HepG2 (cell line): ENCODE data around the gene TGFB2. TPM values are rescaled to one million over a fixed set of nuclear protein-coding genes. Genes with fewer than 3 reads are reported as not detected.

Experiments used
- ATAC-seq: fragments of 200-7000 bp; cut with Tn5 transposase; 3 replicates; pipeline ENCODE4 v1.9.1; 2020; ENCODE audit warnings: mild to moderate bottlenecking, moderate library complexity
- BruUV-seq: library from RNA; stranded (reverse); fragments of 400-500 nt; replicated peaks from 2 replicates; lab custom pipeline; 2021; lab: Mats Ljungman, UMichigan
- CTCF ChIA-PET: fragments of 300-600 bp; formaldehyde crosslinking; extraction: SDS; loops from one replicate; lab custom pipeline; 2021; ENCODE audit warnings: low total read pairs, inconsistent platforms, low intra/inter-chr PET ratio; lab: Yijun Ruan, JAX
- POLR2A ChIA-PET: fragments of 350-600 bp; sonication (Branson Sonifier 250); formaldehyde crosslinking; loops from one replicate; lab custom pipeline; 2020; ENCODE audit warnings: antibody characterized with exemption, inconsistent platforms; lab: Yijun Ruan, JAX
- DNase-seq: peaks from one replicate; pipeline ENCODE4 v3.0.0-alpha.2; 2015; ENCODE audit warnings: low spot score
- FAIRE-seq: peaks from 3 replicates; lab custom pipeline; 2011; peaks lifted over from hg19 to GRCh38; lab: Jason Lieb, UNC
- H2AFZ ChIP-seq: one replicate; pipeline ENCODE4 v1.6.1; 2011; ENCODE audit warnings: low read length, inconsistent platforms
- H3K27ac ChIP-seq: fragments of 300-600 bp; 3 replicates; pipeline ENCODE4 v1.8.0; 2011; ENCODE audit warnings: mixed run types, mild to moderate bottlenecking, mixed read lengths, low read length, inconsistent platforms; ENCODE audit not compliant: insufficient read depth; ENCODE audit errors: extremely low read length
- H3K27me3 ChIP-seq, 2 experiments: fragments of 200-600 bp in 1 of 2; 2 replicates in 1 of 2; 3 replicates in 1 of 2; pipeline versions ENCODE4 v1.6.0 to v1.8.0; 2011; ENCODE audit warnings: low read length in 2 of 2, mild to moderate bottlenecking in 2 of 2, moderate library complexity in 2 of 2, inconsistent platforms in 1 of 2; ENCODE audit not compliant: insufficient read depth in 2 of 2, control insufficient read depth in 1 of 2
- H3K36me3 ChIP-seq, 2 experiments: fragments of 200-600 bp in 1 of 2; replicated peaks in 1 of 2; 2 replicates in 1 of 2; 3 replicates in 1 of 2; pipeline versions ENCODE4 v1.5.1 to v1.8.0; 2011; ENCODE audit warnings: low read length in 2 of 2, inconsistent platforms in 1 of 2; ENCODE audit not compliant: insufficient read depth in 2 of 2, control insufficient read depth in 1 of 2
- H3K4me1 ChIP-seq: 2 replicates; pipeline ENCODE4 v1.5.1; 2012; ENCODE audit warnings: low read length, inconsistent platforms; ENCODE audit not compliant: insufficient read depth
- H3K4me2 ChIP-seq: 2 replicates; pipeline ENCODE4 v1.6.0; 2011; ENCODE audit warnings: low read depth, low read length, inconsistent platforms
- H3K4me3 ChIP-seq, 3 experiments: fragments of 200-600 bp in 1 of 3; sonication (generic), shearing (Covaris generic) in 1 of 3; replicated peaks in 1 of 3; 2 replicates each; pipeline ENCODE4 v1.5.1; 2011 to 2016; ENCODE audit warnings: low read length in 3 of 3, inconsistent platforms in 2 of 3, low read depth in 2 of 3, mild to moderate bottlenecking in 2 of 3, control low read depth in 1 of 3, mixed read lengths in 1 of 3; ENCODE audit not compliant: insufficient read depth in 1 of 3
- H3K79me2 ChIP-seq: one replicate; pipeline ENCODE4 v1.6.1; 2011; ENCODE audit warnings: low read length, inconsistent platforms; ENCODE audit not compliant: insufficient read depth
- H3K9ac ChIP-seq: 2 replicates; pipeline ENCODE4 v1.6.0; 2011; ENCODE audit warnings: mild to moderate bottlenecking, low read depth, low read length, inconsistent platforms; ENCODE audit not compliant: insufficient read depth
- H3K9me3 ChIP-seq: 2 replicates; pipeline ENCODE4 v1.5.1; 2012; ENCODE audit warnings: mild to moderate bottlenecking, low read length
- H4K20me1 ChIP-seq: 2 replicates; pipeline ENCODE4 v1.6.0; 2011; ENCODE audit warnings: inconsistent platforms, mild to moderate bottlenecking, low read length, moderate library complexity; ENCODE audit not compliant: insufficient read depth
- BHLHE40 ChIP-seq: IDR thresholded peaks from 2 replicates; pipeline ENCODE4 v1.6.1; 2011; ENCODE audit warnings: low read length, improper control_type of control experiment
- EP300 ChIP-seq, 3 experiments: sonication (generic) in 1 of 3; formaldehyde crosslinking in 1 of 3; IDR thresholded peaks; 2 replicates each; pipeline versions ENCODE4 v1.5.1 to v1.6.1; 2011 to 2020; ENCODE audit warnings: low read depth in 2 of 3, low read length in 2 of 3, borderline replicate concordance in 1 of 3, improper control_type of control experiment in 1 of 3, mild to moderate bottlenecking in 1 of 3, missing genetic modification reagents in 1 of 3, moderate library complexity in 1 of 3
- GATAD2A ChIP-seq: IDR thresholded peaks from 2 replicates; pipeline ENCODE4 v1.6.1; 2016
- IKZF5 ChIP-seq: IDR thresholded peaks from 2 replicates; pipeline ENCODE4 v1.6.1; 2018; ENCODE audit warnings: missing genetic modification reagents, mild to moderate bottlenecking, missing compliant biosample characterization
- ISL2 ChIP-seq: sonication (generic); formaldehyde crosslinking; IDR thresholded peaks from 2 replicates; pipeline ENCODE4 v1.5.0; 2020; ENCODE audit warnings: missing genetic modification reagents
- MAFG ChIP-seq: sonication (generic); formaldehyde crosslinking; IDR thresholded peaks from 2 replicates; pipeline ENCODE4 v1.5.1; 2020; ENCODE audit warnings: mild to moderate bottlenecking, missing genetic modification reagents
- MYC ChIP-seq: sonication (generic); formaldehyde crosslinking; IDR thresholded peaks from 2 replicates; pipeline ENCODE4 v1.9.0; 2021; ENCODE audit warnings: missing genetic modification reagents, borderline replicate concordance
- NFIB ChIP-seq: sonication (generic); formaldehyde crosslinking; IDR thresholded peaks from 2 replicates; pipeline ENCODE4 v1.9.0; 2021; ENCODE audit warnings: missing genetic modification reagents, mild to moderate bottlenecking, borderline replicate concordance
- SETDB1 ChIP-seq: sonication (generic); formaldehyde crosslinking; IDR thresholded peaks from 2 replicates; pipeline ENCODE4 v1.5.1; 2020; ENCODE audit warnings: missing genetic modification reagents, mild to moderate bottlenecking, borderline replicate concordance
- SOX6 ChIP-seq, 2 experiments: fragments of 450-650 bp in 1 of 2; sonication (generic) in 1 of 2; formaldehyde crosslinking in 1 of 2; IDR thresholded peaks; 2 replicates each; pipeline versions ENCODE4 v1.4.0 to v1.6.1; 2017 to 2020; ENCODE audit warnings: antibody characterized with exemption in 1 of 2, mild to moderate bottlenecking in 1 of 2, missing genetic modification reagents in 1 of 2
- TCF7L2 ChIP-seq: IDR thresholded peaks from 2 replicates; pipeline ENCODE4 v1.6.1; 2011; ENCODE audit warnings: mild to moderate bottlenecking, low read depth, low read length, moderate library complexity
- ZFP36 ChIP-seq: fragments of 150-350 bp; IDR thresholded peaks from 2 replicates; pipeline ENCODE4 v1.6.1; 2018; ENCODE audit warnings: borderline replicate concordance, low read length, low read depth; ENCODE audit not compliant: partially characterized antibody
- ZNF337 ChIP-seq: sonication (generic); formaldehyde crosslinking; IDR thresholded peaks from 2 replicates; pipeline ENCODE4 v1.5.1; 2020; ENCODE audit warnings: missing genetic modification reagents, low read depth, mild to moderate bottlenecking, borderline replicate concordance
- ZNF564 ChIP-seq: sonication (generic); formaldehyde crosslinking; IDR thresholded peaks from 2 replicates; pipeline ENCODE4 v1.8.1; 2023; ENCODE audit warnings: mild to moderate bottlenecking, missing genetic modification reagents
- WGBS: methylation state at CpG from one replicate; pipeline ENCODE4 v1.1.6; 2017; ENCODE audit warnings: low lambda C conversion rate; 5-methylcytosine and 5-hydroxymethylcytosine counted together
- in situ Hi-C: cut with HindIII; loops from 2 replicates; pipeline ENCODE4 v1.10.0; 2017; ENCODE audit warnings: low pct_unique_long_range_greater_than_20kb; ENCODE audit not compliant: extremely low pct_ligation_motif_present
- intact Hi-C: fragments of 100-400 bp; cut with micrococcal nuclease; formaldehyde crosslinking; loops from one replicate; pipeline ENCODE4 v1.10.0; 2022; ENCODE audit not compliant: unreplicated experiment
- polyA plus RNA-seq, 8 experiments: library from polyadenylated mRNA; depleted of rRNA in 3 of 8; stranded (reverse) in 7 of 8; unstranded in 1 of 8; fragments of >200 nt; fragmentation: Illumina TruSeq in 4 of 8; extraction: Trizol in 4 of 8; gene quantifications; 2 replicates each; pipeline versions ENCODE4 v1.2.1 to v1.2.3, GENCODE V29; 2011 to 2016; ENCODE audit warnings: low read depth in 4 of 8, missing spikeins in 1 of 8, mixed read lengths in 1 of 8; ENCODE audit not compliant: insufficient read depth in 1 of 8
- total RNA-seq, 5 experiments: library from RNA; depleted of rRNA; stranded (reverse); fragments of >200 nt; fragmentation: Illumina TruSeq; extraction: Trizol; gene quantifications; 2 replicates each; pipeline ENCODE4 v1.2.3, GENCODE V29; 2016; ENCODE audit warnings: low read depth in 1 of 5
- TF ChIP-seq, protein P1 (sequence below): sonication (generic); formaldehyde crosslinking; IDR thresholded peaks from 2 replicates; pipeline ENCODE4 v1.5.1; 2020; ENCODE audit warnings: mild to moderate bottlenecking, missing genetic modification reagents, borderline replicate concordance

The TGFB2 gene
- total and polyA plus RNA-seq, 2 of the 13 experiments (the other 11 are each of a cell fraction or from before 2014, with no cell fraction given) = 0.07 TPM; not detected in 1

- 0 out of 2 replicates have a peak, but pooled peaks have one; percentile 9 for TF ChIP-seq IKZF5 (CRISPR knock-in tag)
- no peak for TF ChIP-seq MAFG (CRISPR knock-in tag)
- no peak for TF ChIP-seq ZFP36
- TF ChIP-seq SETDB1 (CRISPR knock-in tag) = no peak
- no peak for TF ChIP-seq ZNF564
- 0 out of 2 replicates have a peak, but pooled peaks have one; percentile 28 for TF ChIP-seq MYC (CRISPR knock-in tag)
- peak; percentile 61 for TF ChIP-seq BHLHE40
- TF ChIP-seq GATAD2A (CRISPR knock-in tag) = peak; percentile 27; the same call in 1 of the 2 replicates
- TF ChIP-seq, all 625 proteins: peak for 45
Measured at GRCh38 chr1:218366322-218367052, 21.4 kb downstream of the TGFB2 start (continued).

GRCh38 chr1:218367118-218367517 is 22.0 kb downstream of the TGFB2 start:
- Histone ChIP-seq H3K4me2 (peak overlapping the region; percentile 54), H4K20me1 (no peaks in the 10 kb centered on the region), H3K4me1 (peaks cover 74% of the 10 kb centered on the region), H3K36me3 (no peaks in the 10 kb centered on the region), H3K4me3 (peak overlapping the region in 1 of 3 experiments; percentile 15; a peak in 1 of 6 replicates), H3K27ac (peak overlapping the region; percentile 54), H3K27me3 (no peaks in the 10 kb centered on the region), H2AFZ (no peak overlapping the region), H3K9me3 (no peaks in the 10 kb centered on the region), H3K9ac (no peak overlapping the region; the same call in 1 of the 2 replicates), H3K79me2 (no peaks in the 10 kb centered on the region)
- POLR2A ChIA-PET = interaction anchor here (1.2 to 1.8 kb wide), 2 partner anchors 9 to 13 kb away, joined by 4 to 7 read pairs; no protein-coding TSS in a partner anchor
- FAIRE-seq (peak; percentile 89), ATAC-seq (peak; percentile 82), DNase-seq (peak; percentile 85)
- intact Hi-C loops = loop anchor here (1.0 kb wide), 3 partner anchors 13 to 53 kb away; no protein-coding TSS in a partner anchor
- BruUV-seq = no TSS peak
- CTCF ChIA-PET = no interaction called here
- WGBS = 0% methylated on average over 3 of the region's 4 CpGs
- in situ Hi-C loops = loop anchor here (25.0 kb wide), 1 partner anchor 945 kb away; no protein-coding TSS in a partner anchor
- TF ChIP-seq EP300 (IDR thresholded peaks at IDR 0.05; ENCODE audit: low read depth in 2 of 2, low read length in 2 of 2) (peak in 1 of 2 experiments; percentile 70; a peak in 2 of 4 replicates), EP300 (CRISPR knock-in tag; IDR thresholded peaks at IDR 0.05; ENCODE audit: borderline replicate concordance) (peak; percentile 31; the same call in 1 of the 2 replicates), TCF7L2 (no peak), ZNF337 (CRISPR knock-in tag) (no peak), ISL2 (peak; percentile 88), NFIB (CRISPR knock-in tag) (no peak), SOX6 (IDR thresholded peaks at IDR 0.05) (no peak), SOX6 (CRISPR knock-in tag; IDR thresholded peaks at IDR 0.05) (peak; percentile 93)
- TF ChIP-seq, protein P1, sequence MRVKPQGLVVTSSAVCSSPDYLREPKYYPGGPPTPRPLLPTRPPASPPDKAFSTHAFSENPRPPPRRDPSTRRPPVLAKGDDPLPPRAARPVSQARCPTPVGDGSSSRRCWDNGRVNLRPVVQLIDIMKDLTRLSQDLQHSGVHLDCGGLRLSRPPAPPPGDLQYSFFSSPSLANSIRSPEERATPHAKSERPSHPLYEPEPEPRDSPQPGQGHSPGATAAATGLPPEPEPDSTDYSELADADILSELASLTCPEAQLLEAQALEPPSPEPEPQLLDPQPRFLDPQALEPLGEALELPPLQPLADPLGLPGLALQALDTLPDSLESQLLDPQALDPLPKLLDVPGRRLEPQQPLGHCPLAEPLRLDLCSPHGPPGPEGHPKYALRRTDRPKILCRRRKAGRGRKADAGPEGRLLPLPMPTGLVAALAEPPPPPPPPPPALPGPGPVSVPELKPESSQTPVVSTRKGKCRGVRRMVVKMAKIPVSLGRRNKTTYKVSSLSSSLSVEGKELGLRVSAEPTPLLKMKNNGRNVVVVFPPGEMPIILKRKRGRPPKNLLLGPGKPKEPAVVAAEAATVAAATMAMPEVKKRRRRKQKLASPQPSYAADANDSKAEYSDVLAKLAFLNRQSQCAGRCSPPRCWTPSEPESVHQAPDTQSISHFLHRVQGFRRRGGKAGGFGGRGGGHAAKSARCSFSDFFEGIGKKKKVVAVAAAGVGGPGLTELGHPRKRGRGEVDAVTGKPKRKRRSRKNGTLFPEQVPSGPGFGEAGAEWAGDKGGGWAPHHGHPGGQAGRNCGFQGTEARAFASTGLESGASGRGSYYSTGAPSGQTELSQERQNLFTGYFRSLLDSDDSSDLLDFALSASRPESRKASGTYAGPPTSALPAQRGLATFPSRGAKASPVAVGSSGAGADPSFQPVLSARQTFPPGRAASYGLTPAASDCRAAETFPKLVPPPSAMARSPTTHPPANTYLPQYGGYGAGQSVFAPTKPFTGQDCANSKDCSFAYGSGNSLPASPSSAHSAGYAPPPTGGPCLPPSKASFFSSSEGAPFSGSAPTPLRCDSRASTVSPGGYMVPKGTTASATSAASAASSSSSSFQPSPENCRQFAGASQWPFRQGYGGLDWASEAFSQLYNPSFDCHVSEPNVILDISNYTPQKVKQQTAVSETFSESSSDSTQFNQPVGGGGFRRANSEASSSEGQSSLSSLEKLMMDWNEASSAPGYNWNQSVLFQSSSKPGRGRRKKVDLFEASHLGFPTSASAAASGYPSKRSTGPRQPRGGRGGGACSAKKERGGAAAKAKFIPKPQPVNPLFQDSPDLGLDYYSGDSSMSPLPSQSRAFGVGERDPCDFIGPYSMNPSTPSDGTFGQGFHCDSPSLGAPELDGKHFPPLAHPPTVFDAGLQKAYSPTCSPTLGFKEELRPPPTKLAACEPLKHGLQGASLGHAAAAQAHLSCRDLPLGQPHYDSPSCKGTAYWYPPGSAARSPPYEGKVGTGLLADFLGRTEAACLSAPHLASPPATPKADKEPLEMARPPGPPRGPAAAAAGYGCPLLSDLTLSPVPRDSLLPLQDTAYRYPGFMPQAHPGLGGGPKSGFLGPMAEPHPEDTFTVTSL (CRISPR knock-in tag) = peak; percentile 46; the same call in 1 of the 2 replicates
